HUDEP-2 (cell line): ENCODE data around the gene VPS50.
"Not testable (repeated sequence)": the region's sequence is repeated elsewhere in the genome, so short reads cannot be mapped to it uniquely, and the experiment has no call there.

Source experiments
- DNase-seq, 76 experiments: peaks; one replicate each; lab custom pipeline; 2025; ENCODE audit not compliant: unreplicated experiment in 76 of 76; lab: John Stamatoyannopoulos, UW

Gene VPS50

DNA sequence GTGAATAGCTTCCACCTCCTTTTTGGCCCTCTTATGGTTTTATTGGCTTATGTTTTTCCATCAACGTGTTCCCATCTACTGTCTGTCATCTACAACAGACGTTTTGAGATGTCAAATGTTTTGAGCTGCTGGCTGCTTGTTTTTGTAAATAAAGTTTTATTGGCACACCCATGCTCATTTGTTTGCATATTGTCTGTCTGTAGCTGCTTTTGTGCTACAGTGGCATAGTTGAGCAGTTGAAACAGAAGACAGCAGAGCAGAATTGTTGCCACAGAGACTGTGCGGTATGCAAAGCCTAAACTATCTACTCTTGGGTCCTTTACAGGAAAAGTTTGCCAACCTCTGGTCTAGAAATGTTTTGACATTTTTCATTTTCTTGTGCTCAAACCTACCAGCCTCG lies 88.7 kb downstream of the VPS50 start:
- no peak for DNase-seq

DNA sequence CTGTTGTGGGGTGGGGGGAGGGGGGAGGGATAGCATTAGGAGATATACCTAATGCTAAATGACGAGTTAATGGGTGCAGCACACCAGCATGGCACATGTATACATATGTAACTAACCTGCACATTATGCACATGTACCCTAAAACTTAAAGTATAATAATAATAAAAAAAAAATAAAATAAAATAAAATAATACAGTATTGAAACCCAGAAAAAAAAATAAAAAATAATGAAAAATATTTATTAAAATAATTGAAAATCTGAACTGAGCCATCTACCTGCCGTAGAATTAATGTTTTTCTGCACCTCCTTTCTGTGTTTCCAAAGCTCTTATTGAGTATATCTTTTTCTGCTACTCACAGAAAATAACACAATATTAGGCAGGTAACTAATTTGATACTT lies 94.1 kb downstream of the VPS50 start:
- not testable (repeated sequence) for DNase-seq

DNA sequence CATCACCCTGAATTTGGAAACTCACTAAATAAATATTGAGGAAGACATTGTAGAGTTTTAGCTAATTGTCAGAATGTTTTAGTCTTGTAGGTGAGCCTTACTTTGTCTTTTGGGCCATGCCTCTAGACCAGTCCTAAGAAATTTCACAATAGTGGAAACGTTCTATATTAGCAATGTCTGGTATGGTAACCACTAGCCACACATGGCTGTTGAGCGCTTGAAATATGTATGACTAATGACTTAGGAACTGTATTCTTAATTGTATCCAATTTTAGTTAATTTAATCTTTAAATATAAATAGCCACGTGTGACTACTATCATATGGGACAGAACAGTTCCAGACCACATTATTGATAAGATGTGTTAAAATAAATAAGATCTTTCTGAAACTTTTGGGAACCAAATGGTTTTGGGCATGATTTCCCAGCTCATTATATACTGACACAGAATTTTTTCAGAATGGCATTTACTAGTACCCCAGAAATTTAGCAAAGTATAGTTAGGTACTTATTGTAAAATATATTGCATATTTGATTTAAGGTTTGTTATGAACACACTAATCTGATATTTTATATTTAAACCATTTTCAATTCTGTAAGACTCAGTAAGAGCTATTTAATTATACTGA lies 95.0 kb downstream of the VPS50 start:
- no peak for DNase-seq

DNA sequence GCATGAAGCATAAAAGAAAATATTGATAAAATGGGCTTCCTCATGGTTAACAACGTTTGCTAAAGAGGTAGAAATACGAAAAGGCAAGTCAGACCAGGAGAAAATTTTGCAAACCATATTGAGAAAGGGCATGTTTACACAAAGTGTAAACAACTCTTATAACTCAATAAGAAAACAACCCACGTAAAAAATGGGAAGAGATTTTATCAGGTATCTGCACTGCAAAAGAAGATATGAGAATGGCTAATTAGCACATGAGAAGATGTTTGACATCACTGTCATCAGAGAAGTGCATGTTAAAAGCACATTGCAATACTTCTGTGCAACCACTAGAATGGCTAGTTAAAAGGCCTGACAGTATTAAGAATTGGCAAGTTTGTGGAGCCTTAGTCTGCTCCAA lies 99.5 kb downstream of the VPS50 start:
- DNase-seq: no peak

DNA sequence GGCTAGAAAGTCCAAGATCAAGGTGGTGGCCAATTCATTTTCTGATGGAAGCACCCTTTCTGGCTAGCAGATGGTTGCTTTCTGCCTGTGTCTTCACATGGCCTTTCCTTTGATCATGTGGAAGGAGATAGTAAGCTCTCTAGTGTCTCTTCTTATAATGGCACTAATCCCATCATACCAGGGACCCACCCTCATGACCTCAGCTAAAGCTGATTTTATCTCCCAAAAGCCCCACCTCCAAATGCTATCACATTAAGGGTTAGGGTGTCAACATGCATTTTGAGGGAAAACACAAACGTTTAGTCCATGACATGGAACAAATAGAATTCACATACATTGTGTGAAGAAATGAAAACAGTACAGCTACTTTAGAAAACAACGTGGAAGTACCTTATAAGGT lies 100.0 kb downstream of the VPS50 start:
- no peak for DNase-seq

DNA sequence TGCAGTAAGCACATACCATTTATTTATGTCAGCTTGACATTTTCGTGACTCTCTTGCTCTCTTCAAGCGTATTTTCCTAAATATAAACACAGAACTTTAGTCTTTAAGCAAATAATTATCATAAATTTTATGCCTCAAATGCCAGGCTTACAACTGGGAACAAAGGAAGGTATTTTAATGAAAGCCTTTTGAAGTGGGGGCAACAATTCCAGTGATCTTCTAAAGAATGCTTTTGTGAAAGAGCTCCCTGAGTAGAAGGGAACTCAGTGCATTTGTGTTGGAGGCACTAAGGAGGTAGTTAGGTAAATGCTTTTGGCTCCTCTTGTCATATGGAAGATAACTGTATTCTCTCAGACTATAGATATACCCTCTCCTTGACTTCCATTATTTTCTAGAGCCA lies 104.9 kb downstream of the VPS50 start:
- no peak for DNase-seq

DNA sequence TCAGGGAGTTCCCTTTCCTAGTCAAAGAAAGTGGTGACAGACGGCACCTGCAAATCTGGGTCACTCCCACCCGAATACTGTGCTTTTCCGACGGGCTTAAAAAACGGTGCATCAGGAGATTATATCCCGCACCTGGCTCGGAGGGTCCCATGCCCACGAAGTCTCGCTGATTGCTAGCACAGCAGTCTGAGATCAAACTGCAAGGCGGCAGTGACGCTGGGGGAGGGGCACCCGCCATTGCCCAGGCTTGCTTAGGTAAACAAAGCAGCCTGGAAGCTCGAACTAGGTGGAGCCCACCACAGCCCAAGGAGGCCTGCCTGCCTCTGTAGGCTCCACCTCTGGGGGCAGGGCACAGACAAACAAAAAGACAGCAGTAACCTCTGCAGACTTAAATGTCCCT lies 110.0 kb downstream of the VPS50 start:
- not testable (repeated sequence) for DNase-seq

DNA sequence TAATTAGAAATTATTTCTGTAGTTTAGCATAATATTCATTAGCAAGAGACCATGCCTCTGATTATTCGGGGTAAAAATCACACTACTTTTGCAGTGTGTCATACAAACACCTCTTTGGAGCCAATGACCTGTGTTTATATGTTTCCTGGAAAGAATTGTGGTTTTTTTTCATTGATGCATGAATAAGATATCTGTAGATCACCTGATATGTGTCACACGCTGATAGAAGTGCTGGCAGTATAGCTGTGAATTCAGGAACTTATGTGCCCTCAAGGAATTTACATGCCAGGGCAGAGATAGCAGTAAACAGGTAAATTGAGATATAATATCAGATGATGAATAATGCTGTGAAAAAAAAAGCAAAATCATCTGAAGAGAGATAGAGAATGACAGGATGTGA lies 118.2 kb downstream of the VPS50 start:
- no peak for DNase-seq

DNA sequence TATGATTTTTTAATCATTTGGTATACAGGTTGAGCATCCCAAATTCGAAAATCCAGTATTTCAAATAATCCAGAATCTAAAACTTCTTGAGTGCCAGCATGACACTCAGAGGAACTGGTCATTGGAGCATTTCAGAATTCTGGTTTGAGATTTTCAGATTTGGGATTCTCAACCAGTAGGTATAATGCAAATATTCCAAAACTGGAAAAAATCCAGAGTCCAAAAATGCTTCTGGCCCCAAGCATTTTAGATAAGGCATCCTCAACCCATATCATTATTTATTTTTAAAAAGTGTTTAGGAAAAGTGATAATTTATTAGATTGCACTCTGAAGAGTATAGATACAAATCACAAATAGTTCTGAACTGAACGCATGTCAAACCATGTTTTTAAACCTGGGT lies 120.7 kb downstream of the VPS50 start:
- DNase-seq: no peak

DNA sequence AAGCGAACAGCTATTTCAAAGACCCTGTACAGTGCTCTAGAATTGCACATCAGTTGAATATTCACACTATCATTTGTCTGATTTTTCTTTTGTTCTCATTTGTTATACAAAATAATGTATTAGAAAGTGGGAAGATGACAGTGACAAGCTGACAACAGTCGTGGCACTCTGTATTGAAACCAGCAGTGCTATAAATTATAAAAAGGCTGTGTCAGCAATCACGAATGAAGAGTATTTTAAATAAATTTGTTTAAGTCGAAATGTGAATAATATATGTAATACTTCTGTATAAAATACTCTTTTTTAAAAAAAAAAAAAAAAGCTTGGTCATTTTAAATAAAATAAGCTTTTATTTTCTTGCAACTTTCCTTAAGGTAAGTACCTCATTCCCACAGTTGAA lies 122.6 kb downstream of the VPS50 start:
- no peak for DNase-seq

DNA sequence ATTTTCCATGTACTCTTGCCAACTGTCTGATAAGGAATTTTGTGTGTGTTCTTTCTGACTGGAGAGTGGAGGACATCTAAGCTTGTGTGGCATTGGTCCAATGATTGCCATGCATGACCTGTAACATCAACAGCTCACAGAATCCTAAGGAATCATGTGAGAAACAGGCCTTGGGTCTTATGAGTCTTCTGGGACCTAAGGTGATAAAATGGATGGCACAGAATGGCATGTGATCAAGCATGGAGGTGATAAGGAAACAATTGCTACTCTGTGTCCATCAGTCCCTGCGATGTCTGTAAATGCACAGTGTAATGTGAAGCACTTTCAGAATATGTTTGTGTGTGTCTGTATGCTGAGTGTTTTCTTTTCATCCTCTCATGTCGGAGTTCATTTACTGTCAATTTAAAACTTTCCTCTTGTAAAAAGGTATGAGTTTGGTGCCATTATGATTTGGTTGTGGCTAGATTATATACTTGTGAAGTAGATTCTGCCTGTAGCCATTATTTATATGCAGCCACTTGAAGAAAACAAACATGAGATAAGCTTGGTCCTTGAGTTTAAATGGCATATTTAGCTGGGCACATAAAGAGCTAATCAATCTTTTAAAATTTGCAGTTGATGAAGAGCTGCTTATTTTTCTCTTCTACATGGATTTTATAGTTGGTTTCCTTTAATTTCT lies 127.5 kb downstream of the VPS50 start:
- DNase-seq: no peak

DNA sequence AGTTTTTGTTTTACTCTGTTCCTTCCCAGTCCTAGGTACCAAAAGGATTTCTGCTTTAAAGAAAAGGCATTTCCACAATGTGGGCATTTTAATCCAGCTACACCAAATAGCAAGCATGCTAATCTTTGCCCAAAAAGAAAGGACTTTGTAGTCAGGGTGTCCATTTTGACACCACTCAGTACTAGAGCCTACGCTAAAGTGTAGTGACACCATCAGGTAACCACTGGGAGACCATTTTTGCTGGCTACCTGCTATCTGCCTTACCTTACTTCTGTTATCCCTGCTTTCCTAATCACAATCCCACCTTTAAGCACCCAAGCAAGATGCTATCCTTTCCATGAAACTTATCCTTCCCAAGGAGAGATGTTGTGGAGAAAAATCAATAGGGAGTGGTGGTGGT lies 129.7 kb downstream of the VPS50 start:
- no peak for DNase-seq

DNA sequence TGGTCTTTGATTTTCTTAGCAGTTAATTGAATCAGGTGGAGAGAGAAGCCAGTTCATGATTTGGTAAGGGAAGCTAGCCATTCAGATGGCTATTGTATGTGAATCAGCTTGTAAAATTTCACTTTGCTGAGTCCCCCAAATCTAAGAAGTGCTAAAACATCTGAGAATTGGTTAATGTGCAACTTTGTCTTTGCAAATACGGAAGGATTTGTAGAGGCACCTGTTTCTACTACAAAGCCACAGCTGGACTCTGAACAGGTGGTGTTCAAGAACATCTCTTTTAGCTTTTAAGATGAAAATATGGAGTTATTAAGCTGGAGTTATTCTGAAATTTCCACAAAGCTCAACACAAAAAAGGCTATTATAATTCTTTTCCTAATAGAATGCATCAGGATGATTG lies 132.6 kb downstream of the VPS50 start:
- DNase-seq: no peak

DNA sequence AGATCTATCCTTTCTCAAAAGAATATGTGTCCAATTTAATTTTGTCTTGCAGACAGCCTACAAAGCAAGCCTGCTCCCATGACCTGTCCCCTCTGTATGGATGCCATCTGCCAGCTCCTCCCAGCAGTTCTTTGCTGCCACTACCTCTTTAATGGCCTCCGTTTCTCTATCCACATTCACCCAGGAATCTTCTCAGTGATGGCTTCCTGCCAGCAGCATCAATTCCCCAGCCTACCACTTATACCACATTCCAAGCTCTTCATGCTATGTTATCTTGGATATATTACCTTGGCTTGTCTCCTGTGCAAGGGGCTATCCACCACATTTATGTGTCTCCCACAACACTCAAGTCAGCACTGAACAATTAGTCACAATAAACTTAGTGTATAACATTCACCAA lies 133.2 kb downstream of the VPS50 start:
- DNase-seq: no peak

DNA sequence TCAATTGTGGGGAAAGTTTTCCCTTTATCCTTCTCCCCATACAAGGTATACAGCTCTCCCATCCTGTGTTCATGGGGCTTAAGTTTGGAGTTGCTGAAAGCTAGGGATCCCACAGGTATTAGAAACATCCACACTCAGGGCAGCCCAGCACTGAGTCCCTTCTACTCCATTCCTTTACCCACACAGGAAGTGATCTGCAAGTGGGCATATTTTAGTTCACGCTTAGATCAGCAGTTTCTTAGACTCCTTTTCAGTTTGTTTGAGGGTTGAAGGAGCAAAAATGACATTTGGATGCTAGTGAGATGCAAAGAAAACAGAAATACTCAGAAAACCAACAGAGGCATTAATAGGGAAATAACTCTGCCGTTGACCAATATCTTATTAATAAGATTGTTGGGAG lies 134.7 kb downstream of the VPS50 start:
- no peak for DNase-seq

DNA sequence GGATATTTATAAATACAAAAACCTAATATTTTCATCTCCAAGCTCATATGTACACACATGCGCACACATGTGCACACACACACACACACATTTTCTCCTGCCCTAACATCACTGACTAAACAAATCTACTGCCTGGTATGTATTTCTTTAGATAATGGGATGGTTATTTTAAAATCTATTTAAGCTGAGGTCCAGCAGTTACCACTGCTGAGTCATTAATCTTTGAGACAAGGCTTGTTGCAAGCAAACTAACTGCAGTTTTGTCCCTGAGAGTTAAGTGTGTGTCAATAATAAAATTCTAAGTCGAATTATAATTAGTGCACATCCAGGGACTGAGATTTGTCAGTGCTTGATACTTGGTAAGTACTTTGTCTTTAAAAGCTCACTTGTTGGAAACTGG lies 135.1 kb downstream of the VPS50 start:
- DNase-seq: no peak

DNA sequence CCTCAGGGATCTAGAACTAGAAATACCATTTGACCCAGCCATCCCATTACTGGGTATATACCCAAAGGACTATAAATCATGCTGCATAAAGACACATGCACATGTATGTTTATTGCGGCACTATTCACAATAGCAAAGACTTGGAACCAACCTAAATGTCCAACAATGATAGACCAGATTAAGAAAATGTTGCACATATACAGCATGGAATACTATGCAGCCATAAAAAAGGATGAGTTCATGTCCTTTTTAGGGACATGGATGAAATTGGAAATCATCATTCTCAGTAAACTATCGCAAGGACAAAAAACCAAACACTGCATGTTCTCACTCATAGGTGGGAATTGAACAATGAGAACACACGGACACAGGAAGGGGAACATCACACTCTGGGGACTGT lies 138.8 kb downstream of the VPS50 start:
- DNase-seq: not testable (repeated sequence)

DNA sequence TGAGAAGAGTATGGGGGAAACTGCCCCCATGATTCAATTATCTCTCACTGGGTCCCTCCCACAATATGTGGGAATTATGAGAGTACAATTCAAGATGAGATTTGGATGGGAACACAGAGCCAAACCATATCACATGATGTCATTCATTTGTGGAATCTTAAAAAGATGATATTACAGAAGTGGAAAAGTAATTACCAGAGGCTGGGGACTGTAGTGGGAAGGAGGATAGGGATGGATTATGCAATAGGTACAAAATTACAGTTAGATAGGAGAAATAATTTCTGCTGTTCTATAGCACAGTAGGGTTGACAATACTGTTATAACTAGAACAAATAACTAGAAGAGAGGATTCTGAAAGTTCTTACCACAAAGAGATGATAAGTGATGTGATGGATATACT lies 141.4 kb downstream of the VPS50 start:
- DNase-seq: no peak

DNA sequence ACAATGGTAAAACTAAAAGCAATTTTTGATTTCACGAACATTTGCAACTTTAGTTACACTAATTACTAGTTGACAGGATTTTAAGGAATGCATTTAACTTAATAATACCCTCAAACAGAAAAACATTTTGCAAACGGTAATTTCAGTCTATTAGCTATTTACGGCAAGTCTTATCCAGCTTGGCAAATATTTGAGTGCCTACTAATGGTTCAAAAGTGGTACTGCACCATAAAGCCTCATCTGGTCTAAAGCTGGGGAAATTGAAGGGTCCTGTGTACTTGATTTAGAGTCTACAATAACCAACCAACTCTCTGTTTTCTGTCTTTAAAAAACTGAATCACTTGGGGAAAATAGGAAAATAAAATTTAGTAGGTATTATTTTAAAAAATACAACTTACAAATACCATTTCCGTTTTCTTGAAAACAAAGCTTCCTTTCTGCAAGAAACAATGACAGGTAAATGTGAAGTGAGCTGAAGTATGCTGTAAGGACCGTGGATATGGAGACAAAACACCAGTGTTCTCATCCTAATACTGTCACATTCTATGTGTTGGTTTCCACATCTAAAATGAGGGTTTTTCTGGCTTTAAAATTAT lies 142.3 kb downstream of the VPS50 start:
- peak in 7 of 76 experiments; percentile 2 to 23 (median 6) for DNase-seq

DNA sequence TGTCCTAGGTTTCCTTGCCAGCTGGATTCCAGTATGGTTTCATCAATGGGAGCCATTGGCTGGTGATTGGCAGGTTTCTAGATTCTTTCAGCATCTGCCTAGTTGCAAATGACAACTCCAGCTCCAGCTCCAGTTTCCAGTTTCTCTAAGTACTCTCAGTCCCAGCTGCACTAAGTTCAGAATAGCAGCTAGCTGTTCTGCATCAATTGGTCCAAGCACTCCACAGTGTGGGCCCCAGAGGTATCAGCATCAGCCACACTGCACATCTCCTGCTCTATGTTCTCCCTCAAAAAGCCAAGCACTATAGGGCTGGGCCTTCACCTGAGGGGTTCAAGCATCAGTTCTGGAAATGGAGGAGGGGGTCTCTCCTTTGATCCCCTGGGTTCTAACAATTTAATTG lies 143.4 kb downstream of the VPS50 start:
- DNase-seq: no peak

DNA sequence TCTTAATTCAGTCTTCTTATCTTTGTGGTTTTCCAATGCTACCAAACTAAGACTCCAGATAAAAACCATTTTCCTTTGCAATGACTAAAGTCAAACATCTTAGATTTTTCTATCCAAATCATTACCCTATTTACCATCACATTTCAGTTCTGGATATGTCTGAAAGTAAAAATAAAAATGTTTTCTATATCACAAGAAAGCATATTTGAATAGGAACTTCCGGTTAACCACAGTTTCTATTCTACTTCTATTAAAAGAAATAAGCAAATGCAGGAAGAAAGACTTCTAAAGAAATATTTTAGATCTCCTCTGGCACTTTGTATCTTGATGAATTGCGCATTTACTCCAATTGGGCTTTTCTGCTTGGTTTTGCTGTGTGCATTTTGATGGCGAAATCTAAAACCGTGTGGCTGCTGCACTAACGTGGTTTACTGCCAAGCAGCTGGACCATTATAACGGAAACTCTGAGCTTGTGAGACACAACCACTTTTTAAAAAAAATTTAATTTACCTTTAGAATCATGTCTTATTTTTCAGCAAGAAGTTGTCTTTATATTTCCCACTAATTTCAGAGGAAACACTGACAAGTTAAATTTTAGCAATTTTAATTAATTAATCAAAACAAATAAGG lies 146.1 kb downstream of the VPS50 start:
- DNase-seq: no peak

DNA sequence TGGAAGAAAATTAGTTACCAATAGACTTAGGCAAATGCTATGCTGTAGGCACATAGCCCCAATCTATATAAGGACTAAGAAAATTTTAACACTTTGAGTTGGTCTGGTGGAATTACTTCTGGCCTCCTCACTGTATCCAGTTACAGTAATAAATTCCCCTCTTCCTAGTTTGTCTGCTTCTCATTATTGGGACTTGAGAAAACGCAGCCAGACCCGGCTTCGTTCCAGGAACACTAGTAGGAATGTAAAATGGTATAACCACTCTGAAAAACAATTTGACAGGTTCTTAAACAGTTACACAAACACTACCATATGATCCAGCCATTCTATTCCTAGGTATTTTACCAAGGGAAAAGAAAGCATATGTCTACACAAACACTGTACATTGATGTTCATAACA lies 150.2 kb downstream of the VPS50 start:
- no peak for DNase-seq
